Activated T-helper 17 cell treated with anti-CD3 and anti-CD28 coated beads, Interleukin-2, amount 50 U/mL, for 72 hours (primary cell): ENCODE results near the gene CGB5. TPM values are rescaled to one million over a fixed set of nuclear protein-coding genes. Genes with fewer than 3 reads are reported as not detected.
"Not testable (repeated sequence)": the region's sequence is repeated elsewhere in the genome, so short reads cannot be mapped to it uniquely, and the experiment has no call there.

Experiments
- ATAC-seq: fragments of 150-1000 bp; cut with Tn5 transposase; replicated peaks from 2 replicates; pipeline ENCODE4 v1.10.0; 2021; ENCODE audit warnings: mild to moderate bottlenecking, moderate library complexity
- H3K27ac Mint-ChIP-seq: one replicate; pipeline ENCODE4 v1.8.0; 2022; ENCODE audit warnings: mixed read lengths
- H3K27me3 Mint-ChIP-seq: one replicate; pipeline ENCODE4 v1.8.0; 2022; ENCODE audit warnings: mixed read lengths
- H3K36me3 Mint-ChIP-seq: one replicate; pipeline ENCODE4 v1.8.0; 2022; ENCODE audit warnings: low read depth, mild to moderate bottlenecking, mixed read lengths
- H3K4me1 Mint-ChIP-seq: one replicate; pipeline ENCODE4 v1.8.0; 2022; ENCODE audit warnings: mixed read lengths
- H3K4me3 Mint-ChIP-seq: one replicate; pipeline ENCODE4 v1.8.0; 2022; ENCODE audit warnings: mild to moderate bottlenecking, mixed read lengths
- H3K9me3 Mint-ChIP-seq: one replicate; pipeline ENCODE4 v1.8.0; 2022; ENCODE audit warnings: mixed read lengths
- total RNA-seq, 2 donors: library from RNA; stranded (reverse); gene quantifications; one replicate each; pipeline ENCODE4 v1.2.3, GENCODE V29; 2022

CGB5 gene
- total RNA-seq, 2 donors from 2014 or later, result not detected

DNA sequence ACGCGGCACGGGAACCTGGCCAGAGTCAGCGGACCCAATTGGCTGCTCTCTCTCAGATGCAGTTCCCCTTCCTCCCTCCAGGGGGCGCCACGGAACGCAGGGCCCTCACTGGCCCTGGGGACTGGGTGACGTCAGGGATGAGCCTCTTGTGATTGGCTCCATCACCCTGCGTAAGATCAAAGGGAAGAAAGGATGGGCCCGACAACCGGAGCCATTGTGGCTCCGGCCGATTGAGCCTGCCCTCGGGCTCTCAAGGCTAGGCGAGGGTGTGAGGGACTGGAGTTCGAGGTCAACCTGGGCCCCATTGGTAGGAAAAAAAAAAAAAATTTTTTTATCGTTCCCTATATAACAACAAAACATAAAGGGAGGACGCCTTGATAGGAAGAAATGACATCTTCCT lies 6.8 kb upstream of the CGB5 start, which contains the start of gene CGB1:
Gene CGB1 (minus strand): TSS at position 81 of the 400 bp plus-strand sequence. CDS start 184 bp downstream, outside the sequence.
- not testable (repeated sequence) for H3K4me1 Mint-ChIP-seq, H3K27ac Mint-ChIP-seq, H3K27me3 Mint-ChIP-seq, H3K36me3 Mint-ChIP-seq, H3K9me3 Mint-ChIP-seq, H3K4me3 Mint-ChIP-seq
- ATAC-seq, result peak; percentile 62

DNA sequence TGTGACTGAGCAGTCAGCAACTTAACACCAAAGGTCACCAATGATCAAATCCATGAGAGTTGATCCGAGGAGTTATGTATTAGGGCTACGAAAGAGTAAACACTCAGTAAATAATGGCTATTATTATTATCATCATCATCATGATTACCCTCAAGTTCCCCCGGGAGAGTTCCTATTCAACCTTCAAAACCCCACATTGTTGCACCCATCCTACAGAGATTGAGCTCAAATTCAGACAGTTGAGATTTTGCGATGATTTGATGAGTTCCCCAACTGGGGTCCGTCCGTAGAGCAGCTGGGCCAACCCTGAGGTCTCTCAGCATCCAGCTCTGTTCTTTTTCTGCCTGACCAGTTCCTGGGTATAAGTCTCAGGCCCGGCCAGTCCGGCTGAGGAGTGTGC lies 5.5 kb upstream of the CGB5 start:
- H3K27ac Mint-ChIP-seq, H3K4me3 Mint-ChIP-seq, H3K27me3 Mint-ChIP-seq, H3K36me3 Mint-ChIP-seq, H3K4me1 Mint-ChIP-seq, ATAC-seq, H3K9me3 Mint-ChIP-seq: not testable (repeated sequence)

DNA sequence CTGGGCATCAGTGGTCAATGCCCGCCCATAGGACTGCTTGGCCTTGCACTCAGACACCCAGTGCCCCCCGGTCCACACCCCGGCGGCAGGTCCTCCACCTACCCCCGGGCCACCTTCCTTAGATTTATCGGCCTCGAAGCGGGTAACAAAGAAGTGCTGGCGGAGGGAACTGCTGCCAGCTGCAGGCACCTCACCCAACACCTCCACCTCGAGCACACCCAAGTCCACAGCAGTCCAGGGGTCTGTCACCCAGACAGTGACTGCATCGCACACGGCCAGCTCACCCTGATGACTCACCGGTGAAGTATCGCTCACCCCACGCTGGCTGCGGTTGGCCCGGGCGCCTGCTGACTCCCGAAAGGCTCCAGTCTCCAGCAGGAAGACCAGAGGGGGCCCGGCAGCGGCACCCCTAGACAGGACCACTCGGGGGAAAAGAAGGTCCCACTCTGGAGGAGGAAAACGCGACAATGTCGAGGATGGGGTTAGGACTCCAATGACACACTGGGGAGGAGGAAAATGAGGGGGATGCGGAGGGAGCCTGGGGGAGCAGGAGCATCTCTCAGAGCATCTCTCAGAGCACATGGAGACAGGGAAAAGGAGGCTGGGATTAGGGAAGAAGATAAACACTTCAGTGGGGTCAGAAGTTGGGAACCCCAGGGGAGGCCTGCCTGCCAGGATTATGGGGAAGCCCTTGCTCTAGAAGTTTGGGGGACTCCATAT lies 4.9 kb upstream of the CGB5 start:
- not testable (repeated sequence) for H3K4me3 Mint-ChIP-seq, H3K27ac Mint-ChIP-seq, ATAC-seq, H3K36me3 Mint-ChIP-seq, H3K9me3 Mint-ChIP-seq, H3K4me1 Mint-ChIP-seq, H3K27me3 Mint-ChIP-seq

DNA sequence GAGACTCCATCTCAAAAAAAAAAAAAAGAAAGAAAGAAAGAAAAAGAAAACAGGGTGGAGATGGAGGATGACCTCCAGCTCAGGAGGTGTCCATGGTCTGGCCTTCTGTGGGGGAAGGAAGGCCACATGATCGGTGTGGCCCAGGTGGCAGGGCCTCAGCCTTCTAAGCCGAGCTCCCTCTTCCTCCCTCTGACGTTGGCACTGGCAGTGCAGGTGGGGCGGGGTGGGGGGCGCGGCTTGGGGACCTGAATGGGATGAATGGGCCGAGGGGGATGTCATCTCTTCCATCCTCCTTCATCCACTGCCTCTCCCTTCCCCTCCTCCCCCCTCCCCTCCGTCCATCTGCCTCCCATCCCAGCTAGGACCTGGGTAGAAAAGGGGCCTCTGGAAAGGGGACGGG lies 3.9 kb upstream of the CGB5 start:
- H3K9me3 Mint-ChIP-seq, H3K36me3 Mint-ChIP-seq, H3K27ac Mint-ChIP-seq, H3K27me3 Mint-ChIP-seq, H3K4me1 Mint-ChIP-seq, H3K4me3 Mint-ChIP-seq, ATAC-seq: not testable (repeated sequence)

- Mint-ChIP-seq H3K27ac (no peak overlapping the region), H3K4me3 (no peak overlapping the region), H3K27me3 (no peaks in the 10 kb centered on the region), H3K36me3 (no peaks in the 10 kb centered on the region), H3K4me1 (no peaks in the 10 kb centered on the region), H3K9me3 (no peaks in the 10 kb centered on the region)
- ATAC-seq, result no peak
These were observed 1.5 kb upstream of the CGB5 start for GRCh38 chr19:49042177-49042576.

DNA sequence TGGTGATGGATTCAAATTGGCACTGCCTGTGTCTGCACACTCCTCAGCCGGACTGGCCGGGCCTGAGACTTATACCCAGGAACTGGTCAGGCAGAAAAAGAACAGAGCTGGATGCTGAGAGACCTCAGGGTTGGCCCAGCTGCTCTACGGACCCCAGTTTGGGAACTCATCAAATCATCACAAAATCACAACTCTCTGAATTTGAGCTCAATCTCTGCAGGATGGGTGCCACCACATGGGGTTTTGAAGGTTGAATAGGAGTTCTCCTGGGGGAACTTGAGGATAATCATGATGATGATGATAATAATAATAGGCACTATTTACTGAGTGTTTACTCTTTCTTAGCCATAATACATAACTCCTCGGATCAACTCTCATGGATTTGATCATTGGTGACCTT lies 982 bp upstream of the CGB5 start:
- H3K27me3 Mint-ChIP-seq, H3K36me3 Mint-ChIP-seq, H3K4me3 Mint-ChIP-seq, ATAC-seq, H3K27ac Mint-ChIP-seq, H3K9me3 Mint-ChIP-seq, H3K4me1 Mint-ChIP-seq: not testable (repeated sequence)

DNA sequence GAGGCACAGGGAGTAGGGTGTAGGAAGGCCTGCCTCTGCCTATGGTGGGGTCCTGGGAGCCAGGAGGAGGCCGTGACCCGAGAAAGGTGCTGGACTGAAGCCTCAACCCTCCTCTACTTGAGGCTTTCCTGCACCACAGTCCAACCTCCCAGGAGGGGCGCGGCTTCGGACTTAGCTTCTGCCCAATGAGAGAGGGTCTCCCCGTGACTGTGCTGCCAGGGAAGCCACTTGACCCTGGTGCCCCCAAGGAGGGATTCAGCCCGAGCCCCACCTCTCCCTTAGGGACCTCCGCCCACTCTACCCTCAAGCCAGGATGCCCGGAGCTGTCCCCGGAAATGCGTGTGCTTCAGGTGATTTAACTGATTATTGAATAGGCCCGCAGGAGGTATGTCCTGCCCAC lies 5.4 kb downstream of the CGB5 start, which contains the start of gene CGB8:
Gene CGB8 (minus strand): TSS at position 101 of the 400 bp plus-strand sequence. CDS start 372 bp downstream, outside the sequence.
- not testable (repeated sequence) for H3K9me3 Mint-ChIP-seq, H3K36me3 Mint-ChIP-seq, H3K4me3 Mint-ChIP-seq, ATAC-seq, H3K27ac Mint-ChIP-seq, H3K27me3 Mint-ChIP-seq, H3K4me1 Mint-ChIP-seq

- H3K27ac Mint-ChIP-seq, H3K36me3 Mint-ChIP-seq, H3K9me3 Mint-ChIP-seq, H3K4me3 Mint-ChIP-seq, H3K4me1 Mint-ChIP-seq, H3K27me3 Mint-ChIP-seq, ATAC-seq: not testable (repeated sequence)
These were observed 6.2 kb downstream of the CGB5 start for GRCh38 chr19:49049834-49050233.

DNA sequence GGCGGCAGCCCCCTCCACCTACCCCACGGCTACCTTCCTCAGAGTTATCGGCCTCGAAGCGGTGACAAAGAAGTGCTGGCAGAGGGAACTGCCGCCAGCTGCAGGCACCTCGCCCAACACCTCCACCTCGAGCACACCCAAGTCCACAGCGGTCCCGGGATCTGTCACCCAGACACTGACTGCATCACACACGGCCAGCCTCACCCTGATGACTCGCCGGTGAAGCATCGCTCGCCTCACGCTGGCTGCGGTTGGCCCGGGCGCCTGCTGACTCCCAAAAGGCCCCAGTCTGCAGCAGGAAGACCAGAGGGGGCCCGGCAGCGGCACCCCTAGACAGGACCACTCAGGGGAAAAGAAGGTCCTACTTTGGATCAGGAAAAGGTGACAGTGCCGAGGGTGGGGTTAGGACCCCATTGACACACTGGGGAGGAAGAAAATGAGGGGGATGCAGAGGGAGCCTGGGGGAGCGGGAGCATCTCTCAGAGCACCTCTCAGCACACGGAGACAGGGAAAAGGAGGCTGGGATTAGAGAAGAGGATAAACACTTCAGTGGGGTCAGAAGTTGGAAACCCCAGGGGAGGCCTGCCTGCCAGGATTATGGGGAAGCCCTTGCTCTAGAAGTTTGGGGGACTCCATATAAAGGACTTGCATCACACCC lies 6.9 kb downstream of the CGB5 start:
- H3K4me3 Mint-ChIP-seq, H3K27ac Mint-ChIP-seq, H3K4me1 Mint-ChIP-seq, H3K36me3 Mint-ChIP-seq, H3K9me3 Mint-ChIP-seq, ATAC-seq, H3K27me3 Mint-ChIP-seq: not testable (repeated sequence)

DNA sequence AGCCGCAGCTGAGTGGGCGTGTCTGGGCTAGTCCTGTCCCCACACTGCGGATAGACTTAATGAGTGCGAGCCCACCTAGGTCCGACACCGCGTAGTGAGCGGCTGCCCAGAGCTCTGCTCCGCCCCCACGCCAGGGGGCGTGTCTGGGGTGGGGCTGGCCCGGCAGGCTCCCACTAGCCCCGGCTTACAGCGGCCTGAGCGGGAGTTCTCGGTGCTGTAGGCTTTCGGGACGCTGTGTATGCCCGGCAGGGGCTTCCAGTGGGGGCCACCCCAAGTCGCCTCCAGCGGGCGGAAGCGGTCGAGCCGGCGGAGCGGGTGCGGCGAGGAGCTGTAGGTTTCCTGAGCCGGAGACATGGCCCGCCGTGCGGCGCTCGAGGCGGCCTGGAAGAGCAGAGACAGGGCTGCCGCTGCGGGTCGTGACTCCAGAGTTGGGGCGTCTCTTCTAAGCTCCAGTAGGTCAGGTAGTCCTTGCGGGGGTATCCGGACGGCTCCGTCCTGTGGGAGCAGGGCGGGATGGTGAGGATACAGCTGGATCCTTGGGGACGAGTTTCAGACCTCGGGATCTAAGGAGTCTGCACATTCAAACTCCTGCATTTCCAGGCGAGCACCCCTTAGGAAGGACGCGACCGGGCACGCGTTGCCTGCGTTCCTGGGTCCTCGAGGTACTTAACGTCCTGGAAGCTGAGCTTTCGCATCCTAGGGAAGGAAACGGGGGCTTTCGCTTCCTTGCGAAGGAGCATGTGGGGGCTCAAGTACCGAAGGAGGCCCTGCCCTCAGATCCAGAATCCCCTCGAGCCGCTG lies 12.7 kb downstream of the CGB5 start:
- peak; percentile 87 for ATAC-seq
- H3K36me3 Mint-ChIP-seq, result no peaks in the 10 kb centered on the region
- no peaks in the 10 kb centered on the region for H3K9me3 Mint-ChIP-seq
- peaks cover 8% of the 10 kb centered on the region for H3K4me1 Mint-ChIP-seq
- no peak overlapping the region for H3K27ac Mint-ChIP-seq
- H3K27me3 Mint-ChIP-seq, result peaks cover 27% of the 10 kb centered on the region
- H3K4me3 Mint-ChIP-seq, result peak overlapping the region; percentile 84

DNA sequence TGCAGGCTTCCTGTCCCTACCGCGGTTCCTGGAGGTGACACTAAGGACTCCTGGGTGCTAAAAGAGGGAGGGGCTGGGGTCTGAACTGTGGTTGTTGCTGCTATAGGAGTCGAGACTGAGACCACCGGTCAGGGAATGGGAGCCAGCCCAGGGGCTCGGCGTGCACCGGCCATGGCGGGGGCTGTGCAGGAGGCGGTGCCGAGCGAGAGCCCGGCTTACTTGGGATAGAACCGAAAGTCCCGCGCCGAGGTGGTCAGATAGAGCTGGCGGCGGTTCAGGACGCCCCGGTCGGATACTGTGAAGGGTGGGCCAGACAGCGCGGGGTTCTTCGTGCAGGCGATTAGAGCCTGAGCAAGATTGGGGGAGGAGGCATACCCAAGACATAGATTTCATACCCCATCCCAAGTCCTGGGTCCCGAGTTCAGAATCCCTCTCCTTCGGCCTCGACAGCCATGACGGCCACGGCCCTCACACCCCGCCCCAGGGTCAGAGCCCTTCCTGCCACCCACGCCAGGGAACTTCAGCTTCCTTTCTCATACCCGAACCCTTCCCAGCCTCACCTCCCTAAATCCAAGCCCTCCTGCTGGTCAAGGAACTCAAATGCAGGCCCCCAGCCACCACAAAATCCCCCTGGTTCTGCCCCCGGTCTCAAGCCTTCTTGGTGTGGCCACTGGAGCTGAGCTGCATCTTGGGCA lies 13.4 kb downstream of the CGB5 start:
- Mint-ChIP-seq H3K27me3 (peaks cover 27% of the 10 kb centered on the region), H3K4me3 (peak overlapping the region; percentile 84)
- H3K9me3 Mint-ChIP-seq, H3K4me1 Mint-ChIP-seq, H3K36me3 Mint-ChIP-seq, ATAC-seq, H3K27ac Mint-ChIP-seq: not testable (repeated sequence)

DNA sequence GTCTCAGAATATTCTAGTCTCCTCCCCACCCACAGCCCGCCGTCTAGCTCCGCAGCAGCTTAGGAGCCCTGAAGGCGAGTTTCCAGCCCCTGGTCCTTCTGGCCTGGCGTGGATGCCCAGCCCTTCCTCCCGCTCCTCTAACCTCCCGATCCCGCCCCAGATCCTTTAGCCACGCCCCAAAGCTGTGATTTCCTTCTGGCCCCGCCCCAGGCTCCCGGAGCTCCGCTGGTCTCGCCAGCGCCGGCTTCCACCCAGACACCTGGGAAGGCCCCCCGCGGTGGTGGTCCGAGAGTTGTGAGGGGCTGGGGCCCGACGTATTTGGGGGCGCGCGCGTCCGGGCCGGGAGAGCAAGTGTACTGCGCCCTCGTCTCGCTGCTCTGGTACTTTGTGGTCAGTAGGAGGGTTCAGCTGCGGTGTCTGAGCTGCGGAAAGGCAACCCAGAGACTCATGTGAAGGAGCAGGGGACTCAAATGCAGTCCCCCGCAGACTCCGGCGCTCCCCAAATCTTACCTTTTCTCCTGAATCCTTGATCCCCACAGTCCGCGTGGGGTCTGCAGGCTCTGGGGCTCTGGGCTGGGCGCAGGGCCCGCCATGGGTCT lies 14.1 kb downstream of the CGB5 start, which contains the start of gene CGB7:
Gene CGB7 (minus strand): TSS at position 114 of the 599 bp plus-strand sequence. CDS start 2,374 bp downstream, outside the sequence.
- Mint-ChIP-seq H3K27me3 (peaks cover 27% of the 10 kb centered on the region), H3K36me3 (no peaks in the 10 kb centered on the region), H3K9me3 (no peaks in the 10 kb centered on the region), H3K4me3 (peak within 1 kb of the TSS; percentile 84), H3K27ac (no peak within 1 kb of the TSS), H3K4me1 (peaks cover 8% of the 10 kb centered on the region)
- ATAC-seq, result peak; percentile 62

DNA sequence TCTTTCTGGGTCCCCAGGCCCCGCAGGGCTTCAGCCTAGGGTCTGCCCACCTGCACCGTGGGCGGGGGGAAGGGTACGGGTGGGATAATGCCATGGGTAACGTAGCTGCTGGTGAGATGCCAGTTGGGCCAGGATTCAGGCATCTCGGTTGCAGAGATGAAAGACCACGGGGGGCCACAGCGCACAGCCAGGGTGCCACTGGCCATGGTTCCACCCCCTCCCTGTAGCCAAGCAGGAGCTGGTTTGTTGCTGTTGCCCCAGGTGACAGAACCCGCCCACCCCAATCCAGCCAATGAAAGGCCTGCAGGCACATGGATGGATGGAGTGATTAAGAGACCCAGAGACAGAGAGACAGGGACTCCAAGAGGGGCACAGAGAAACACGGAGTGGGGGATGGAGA lies 14.9 kb downstream of the CGB5 start:
- ATAC-seq, result no peak
- H3K27me3 Mint-ChIP-seq, result peaks cover 27% of the 10 kb centered on the region
- H3K36me3 Mint-ChIP-seq, result no peaks in the 10 kb centered on the region
- peaks cover 8% of the 10 kb centered on the region for H3K4me1 Mint-ChIP-seq
- peak overlapping the region; percentile 84 for H3K4me3 Mint-ChIP-seq
- no peak overlapping the region for H3K27ac Mint-ChIP-seq
- no peaks in the 10 kb centered on the region for H3K9me3 Mint-ChIP-seq

GRCh38 chr19:49059053-49059452 lies 15.4 kb downstream of the CGB5 start:
- Mint-ChIP-seq H3K27ac (no peak overlapping the region), H3K4me1 (peaks cover 8% of the 10 kb centered on the region), H3K4me3 (no peak overlapping the region), H3K9me3 (no peaks in the 10 kb centered on the region), H3K36me3 (no peaks in the 10 kb centered on the region), H3K27me3 (peaks cover 27% of the 10 kb centered on the region)
- ATAC-seq, result no peak
